GM12874 (cell line): ENCODE data around the gene TRIM59.

Source experiments
- CTCF ChIP-seq: IDR thresholded peaks from 2 replicates; pipeline ENCODE4 v1.5.1; 2011; ENCODE audit warnings: low read depth, mild to moderate bottlenecking, control low read depth, low read length, moderate library complexity; ENCODE audit not compliant: insufficient read depth

Gene TRIM59

GRCh38 chr3:160479376-160479775, 29.8 kb upstream of the TRIM59 start:
- no peak for TF ChIP-seq CTCF

- no peak for TF ChIP-seq CTCF
These were observed 28.8 kb upstream of the TRIM59 start for GRCh38 chr3:160478338-160478737.

- TF ChIP-seq CTCF: no peak
These were observed 28.2 kb upstream of the TRIM59 start for GRCh38 chr3:160477750-160478149.

- no peak for TF ChIP-seq CTCF
These were observed 26.3 kb upstream of the TRIM59 start for GRCh38 chr3:160475884-160476283.

GRCh38 chr3:160475153-160475552, 25.6 kb upstream of the TRIM59 start:
- no peak for TF ChIP-seq CTCF

GRCh38 chr3:160474416-160474838, 24.8 kb upstream of the TRIM59 start:
- no peak for TF ChIP-seq CTCF

- TF ChIP-seq CTCF: no peak
These were observed 24.4 kb upstream of the TRIM59 start for GRCh38 chr3:160473978-160474377.

- TF ChIP-seq CTCF: no peak
These were observed 23.6 kb upstream of the TRIM59 start for GRCh38 chr3:160473221-160473620.
